DOHH2 (cell line): Measurements from ENCODE around the gene STXBP2.

Source experiments
- H3F3A ChIP-seq: fragments of 200-600 bp; sonication (generic), shearing (Covaris generic); 2 replicates; pipeline ENCODE4 v1.6.0; 2016; ENCODE audit warnings: antibody characterized with exemption, mild to moderate bottlenecking; ENCODE audit not compliant: control insufficient read depth, insufficient read depth
- H3K27ac ChIP-seq: fragments of 200-600 bp; sonication (generic); 2 replicates; pipeline ENCODE4 v1.5.1; 2014; ENCODE audit warnings: low read depth, mild to moderate bottlenecking, low read length, moderate library complexity
- H3K27me3 ChIP-seq: fragments of 200-600 bp; sonication (generic); 2 replicates; pipeline ENCODE4 v1.6.1; 2014; ENCODE audit warnings: mild to moderate bottlenecking, low read length, mixed read lengths; ENCODE audit not compliant: control insufficient read depth
- H3K36me3 ChIP-seq: fragments of 200-600 bp; sonication (generic); 2 replicates; pipeline ENCODE4 v1.6.1; 2014; ENCODE audit warnings: mild to moderate bottlenecking, low read length, moderate library complexity, mixed read lengths; ENCODE audit not compliant: control insufficient read depth
- H3K4me1 ChIP-seq: fragments of 200-600 bp; sonication (generic); 2 replicates; pipeline ENCODE4 v1.6.1; 2014; ENCODE audit warnings: mild to moderate bottlenecking, low read length, mixed read lengths; ENCODE audit not compliant: control insufficient read depth
- H3K4me2 ChIP-seq: fragments of 200-600 bp; sonication (generic); 2 replicates; pipeline ENCODE4 v1.6.0; 2014; ENCODE audit warnings: mild to moderate bottlenecking, low read length, moderate library complexity
- H3K4me3 ChIP-seq: fragments of 200-600 bp; sonication (generic); 2 replicates; pipeline ENCODE4 v1.5.1; 2014; ENCODE audit warnings: mild to moderate bottlenecking, low read length, mixed read lengths
- H3K79me2 ChIP-seq: fragments of 200-600 bp; sonication (generic); 2 replicates; pipeline ENCODE4 v1.6.1; 2014; ENCODE audit warnings: mild to moderate bottlenecking, low read length, mixed read lengths; ENCODE audit not compliant: control insufficient read depth
- H3K9me2 ChIP-seq: fragments of 200-600 bp; sonication (generic); replicated peaks from 2 replicates; pipeline ENCODE4 v1.6.1; 2014; ENCODE audit warnings: mild to moderate bottlenecking, low read length, mixed read lengths; ENCODE audit not compliant: control insufficient read depth
- H3K9me3 ChIP-seq: fragments of 200-600 bp; sonication (generic); 2 replicates; pipeline ENCODE4 v1.6.1; 2014; ENCODE audit warnings: antibody characterized with exemption, low read length, mixed read lengths; ENCODE audit not compliant: control insufficient read depth, insufficient read depth
- H4K20me1 ChIP-seq: fragments of 200-600 bp; sonication (generic); 2 replicates; pipeline ENCODE4 v1.6.0; 2014; ENCODE audit warnings: low read depth, mild to moderate bottlenecking, antibody characterized with exemption, low read length, moderate library complexity; ENCODE audit not compliant: control insufficient read depth, insufficient read depth
- EZH2phosphoT487 ChIP-seq: fragments of 200-600 bp; sonication (generic); IDR thresholded peaks from 2 replicates; pipeline ENCODE4 v1.6.1; 2017; ENCODE audit warnings: borderline replicate concordance, mild to moderate bottlenecking, antibody characterized with exemption, low read length, moderate library complexity, mixed read lengths
- TF ChIP-seq, protein P1 (sequence below): fragments of 200-600 bp; sonication (generic); IDR thresholded peaks from one replicate; pipeline ENCODE4 v1.5.1; 2014; ENCODE audit warnings: antibody characterized with exemption, mild to moderate bottlenecking, low read depth, low read length; ENCODE audit not compliant: poor library complexity, severe bottlenecking

Gene STXBP2

DNA sequence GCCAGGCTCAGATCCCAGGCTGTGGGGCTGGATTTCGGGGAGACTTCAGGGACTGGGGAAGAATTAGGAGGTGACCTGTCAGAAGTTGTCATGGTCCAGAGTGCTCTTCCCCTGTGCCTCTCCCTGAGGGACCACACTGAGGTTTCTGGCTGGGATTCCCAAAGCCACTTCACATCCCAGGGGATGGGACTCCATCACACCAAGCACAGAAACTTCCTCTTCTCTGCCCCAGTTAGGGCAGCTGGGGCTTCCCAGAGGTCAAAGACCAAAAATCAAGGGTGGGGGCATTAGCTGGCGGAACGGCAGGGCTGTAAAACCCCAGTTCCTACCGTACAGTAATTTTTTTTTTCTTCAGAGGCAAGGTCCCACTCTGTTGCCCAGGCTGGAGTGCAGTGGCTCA is 57.6 kb downstream of the STXBP2 start:
- no peaks in the 10 kb centered on the region for H3K36me3 ChIP-seq
- no peaks in the 10 kb centered on the region for H4K20me1 ChIP-seq
- TF ChIP-seq, protein P1, sequence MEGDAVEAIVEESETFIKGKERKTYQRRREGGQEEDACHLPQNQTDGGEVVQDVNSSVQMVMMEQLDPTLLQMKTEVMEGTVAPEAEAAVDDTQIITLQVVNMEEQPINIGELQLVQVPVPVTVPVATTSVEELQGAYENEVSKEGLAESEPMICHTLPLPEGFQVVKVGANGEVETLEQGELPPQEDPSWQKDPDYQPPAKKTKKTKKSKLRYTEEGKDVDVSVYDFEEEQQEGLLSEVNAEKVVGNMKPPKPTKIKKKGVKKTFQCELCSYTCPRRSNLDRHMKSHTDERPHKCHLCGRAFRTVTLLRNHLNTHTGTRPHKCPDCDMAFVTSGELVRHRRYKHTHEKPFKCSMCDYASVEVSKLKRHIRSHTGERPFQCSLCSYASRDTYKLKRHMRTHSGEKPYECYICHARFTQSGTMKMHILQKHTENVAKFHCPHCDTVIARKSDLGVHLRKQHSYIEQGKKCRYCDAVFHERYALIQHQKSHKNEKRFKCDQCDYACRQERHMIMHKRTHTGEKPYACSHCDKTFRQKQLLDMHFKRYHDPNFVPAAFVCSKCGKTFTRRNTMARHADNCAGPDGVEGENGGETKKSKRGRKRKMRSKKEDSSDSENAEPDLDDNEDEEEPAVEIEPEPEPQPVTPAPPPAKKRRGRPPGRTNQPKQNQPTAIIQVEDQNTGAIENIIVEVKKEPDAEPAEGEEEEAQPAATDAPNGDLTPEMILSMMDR = no peak
- TF ChIP-seq EZH2phosphoT487 = no peak
- H3K9me3 ChIP-seq = no peaks in the 10 kb centered on the region
- H3F3A ChIP-seq = no peaks in the 10 kb centered on the region
- no peaks in the 10 kb centered on the region for H3K79me2 ChIP-seq
- no peak overlapping the region for H3K4me2 ChIP-seq
- no peak overlapping the region for H3K27ac ChIP-seq
- H3K27me3 ChIP-seq = peaks cover 43% of the 10 kb centered on the region
- peaks cover 4% of the 10 kb centered on the region for H3K4me1 ChIP-seq
- H3K4me3 ChIP-seq = no peak overlapping the region
- no peaks in the 10 kb centered on the region for H3K9me2 ChIP-seq
